K562 (cell line): Measurements from ENCODE around the gene GOLGA2. TPM values are rescaled to one million over a fixed set of nuclear protein-coding genes. Genes with fewer than 3 reads are reported as not detected.

Source experiments
- ATAC-seq: fragments of 200-7000 bp; cut with Tn5 transposase; 3 replicates; pipeline ENCODE4 v1.9.1; 2020; ENCODE audit warnings: moderate library complexity
- BruUV-seq: library from RNA; stranded (reverse); fragments of 400-500 nt; replicated peaks from 2 replicates; lab custom pipeline; 2021; lab: Mats Ljungman, UMichigan
- CTCF ChIA-PET: fragments of 300-600 bp; formaldehyde crosslinking; extraction: SDS; loops from one replicate; lab custom pipeline; 2021; ENCODE audit warnings: low intra/inter-chr PET ratio; lab: Yijun Ruan, JAX
- POLR2A ChIA-PET: fragments of 300-600, 350-650 bp; sonication (Branson Sonifier 250); formaldehyde crosslinking; extraction: SDS; loops from one replicate; lab custom pipeline; 2021; ENCODE audit warnings: antibody characterized with exemption, inconsistent platforms; lab: Yijun Ruan, JAX
- DNase-seq, 4 experiments: peaks; one replicate each; pipeline versions ENCODE4 v3.0.0 to v3.0.0-alpha.2; 2011 to 2018; ENCODE audit warnings: low spot score in 3 of 4, mixed read lengths in 3 of 4; ENCODE audit errors: extremely low read depth in 1 of 4
- FAIRE-seq: peaks from 2 replicates; lab custom pipeline; 2011; peaks lifted over from hg19 to GRCh38; lab: Jason Lieb, UNC
- H2AFZ ChIP-seq: 2 replicates; pipeline ENCODE4 v1.6.0; 2011; ENCODE audit warnings: low read depth, low read length, control low read depth, inconsistent platforms
- H3K27ac ChIP-seq: fragments of 200-600 bp; 3 replicates; pipeline ENCODE4 v1.8.0; 2011; ENCODE audit warnings: low read depth, mild to moderate bottlenecking, control low read depth, inconsistent platforms, low read length, moderate library complexity, mixed read lengths; ENCODE audit errors: extremely low read depth
- H3K27me3 ChIP-seq, 2 experiments: fragments of 300-600 bp in 1 of 2; 2 replicates in 1 of 2; 3 replicates in 1 of 2; pipeline versions ENCODE4 v1.6.0 to v1.8.0; 2011; ENCODE audit warnings: inconsistent platforms in 2 of 2, low read length in 2 of 2, mild to moderate bottlenecking in 1 of 2, mixed read lengths in 1 of 2, moderate library complexity in 1 of 2; ENCODE audit not compliant: control insufficient read depth in 2 of 2, insufficient read depth in 2 of 2
- H3K36me3 ChIP-seq: fragments of 300-600 bp; 3 replicates; pipeline ENCODE4 v1.8.0; 2011; ENCODE audit warnings: mild to moderate bottlenecking, low read length, inconsistent platforms; ENCODE audit not compliant: control insufficient read depth, insufficient read depth
- H3K4me1 ChIP-seq, 2 experiments: fragments of 200-600 bp in 1 of 2; replicated peaks in 1 of 2; 2 replicates in 1 of 2; 3 replicates in 1 of 2; pipeline versions ENCODE4 v1.5.1 to v1.8.0; 2011; ENCODE audit warnings: inconsistent platforms in 2 of 2, low read length in 2 of 2, mild to moderate bottlenecking in 1 of 2, mixed read lengths in 1 of 2, moderate library complexity in 1 of 2; ENCODE audit not compliant: control insufficient read depth in 2 of 2, insufficient read depth in 2 of 2
- H3K4me2 ChIP-seq: 2 replicates; pipeline ENCODE4 v1.6.1; 2011; ENCODE audit warnings: low read length, control low read depth, inconsistent platforms, mixed read lengths; ENCODE audit not compliant: insufficient read depth
- H3K4me3 ChIP-seq: fragments of 200-600 bp; sonication (generic), shearing (Covaris generic); 2 replicates; pipeline ENCODE4 v1.5.1; 2016; ENCODE audit warnings: control low read depth, inconsistent platforms
- H3K79me2 ChIP-seq: fragments of 200-600 bp; 3 replicates; pipeline ENCODE4 v1.8.0; 2011; ENCODE audit warnings: low read length, inconsistent platforms; ENCODE audit not compliant: control insufficient read depth, insufficient read depth
- H3K9ac ChIP-seq, 2 experiments: 2 replicates each; pipeline versions ENCODE4 v1.6.0 to v1.6.1; 2011; ENCODE audit warnings: low read depth in 2 of 2, low read length in 2 of 2, control low read depth in 1 of 2, inconsistent platforms in 1 of 2, mild to moderate bottlenecking in 1 of 2, mixed read lengths in 1 of 2; ENCODE audit not compliant: insufficient read depth in 1 of 2
- H3K9me1 ChIP-seq: one replicate; pipeline ENCODE4 v1.6.0; 2011; ENCODE audit warnings: inconsistent platforms, mild to moderate bottlenecking, low read length, moderate library complexity; ENCODE audit not compliant: control insufficient read depth, insufficient read depth
- H3K9me3 ChIP-seq: replicated peaks from 2 replicates; pipeline ENCODE4 v1.5.1; 2011; ENCODE audit warnings: low read depth, low read length, inconsistent platforms; ENCODE audit not compliant: control insufficient read depth, insufficient read depth
- H4K20me1 ChIP-seq: replicated peaks from 2 replicates; pipeline ENCODE4 v1.6.1; 2011; ENCODE audit warnings: low read length, inconsistent platforms, mixed read lengths; ENCODE audit not compliant: control insufficient read depth, insufficient read depth
- ARHGAP35 ChIP-seq: fragments of 450-650 bp; IDR thresholded peaks from 2 replicates; pipeline ENCODE4 v1.6.1; 2018; ENCODE audit not compliant: partially characterized antibody
- ARID2 ChIP-seq: fragments of 450-650 bp; IDR thresholded peaks from 2 replicates; pipeline ENCODE4 v1.6.1; 2017; ENCODE audit warnings: antibody characterized with exemption, mild to moderate bottlenecking
- FIP1L1 ChIP-seq: fragments of 200-400 bp; formaldehyde crosslinking; IDR thresholded peaks from 2 replicates; pipeline ENCODE4 v1.6.1; 2018; ENCODE audit warnings: mild to moderate bottlenecking, low read depth, low read length; ENCODE audit not compliant: poor library complexity, severe bottlenecking
- HMG20A ChIP-seq: fragments of 450-650 bp; formaldehyde crosslinking; conservative IDR thresholded peaks from 2 replicates; pipeline ENCODE4 v1.4.0; 2020; ENCODE audit warnings: mild to moderate bottlenecking, mixed read lengths
- HNRNPL ChIP-seq: fragments of 200-400 bp; formaldehyde crosslinking; IDR thresholded peaks from 2 replicates; pipeline ENCODE4 v1.6.1; 2017; ENCODE audit warnings: low read depth, mild to moderate bottlenecking, low read length
- NRF1 ChIP-seq, 2 experiments: fragments of 450-650 bp; IDR thresholded peaks in 1 of 2; conservative IDR thresholded peaks in 1 of 2; 2 replicates each; pipeline ENCODE4 v1.6.1; 2014; ENCODE audit warnings: mild to moderate bottlenecking in 2 of 2
- PCBP1 ChIP-seq: fragments of 200-400 bp; formaldehyde crosslinking; IDR thresholded peaks from 2 replicates; pipeline ENCODE4 v1.6.1; 2018; ENCODE audit warnings: mild to moderate bottlenecking, low read depth, low read length; ENCODE audit not compliant: poor library complexity, severe bottlenecking
- POU5F1 ChIP-seq: fragments of 150-350 bp; IDR thresholded peaks from 2 replicates; pipeline ENCODE4 v1.6.1; 2014; ENCODE audit warnings: borderline replicate concordance, low read length, low read depth, mild to moderate bottlenecking; ENCODE audit not compliant: partially characterized antibody
- RUNX1 ChIP-seq: sonication (generic); IDR thresholded peaks from 2 replicates; pipeline ENCODE4 v1.6.1; 2016; ENCODE audit warnings: antibody characterized with exemption, low read depth
- U2AF2 ChIP-seq: fragments of 200-400 bp; formaldehyde crosslinking; optimal IDR thresholded peaks from 2 replicates; pipeline ENCODE3; 2017; ENCODE audit warnings: low read depth, mild to moderate bottlenecking, low read length
- ZBTB8A ChIP-seq: fragments of 450-650 bp; IDR thresholded peaks from 2 replicates; pipeline ENCODE4 v1.6.1; 2018; ENCODE audit warnings: mild to moderate bottlenecking, moderate library complexity; ENCODE audit not compliant: partially characterized antibody
- WGBS: fragments of 100-300 bp; shearing (Covaris generic); methylation state at CpG from one replicate; pipeline ENCODE4 v1.1.6; 2016; ENCODE audit warnings: low coverage, mixed read lengths; ENCODE audit not compliant: insufficient coverage; ENCODE audit errors: missing lambda C conversion rate; 5-methylcytosine and 5-hydroxymethylcytosine counted together
- in situ Hi-C: fragments of 300-500 bp; cut with MboI; formaldehyde crosslinking; loops from 4 replicates; pipeline ENCODE4 v1.15.0; 2018; ENCODE audit warnings: inconsistent platforms, mixed read lengths
- intact Hi-C: fragments of 100-400 bp; cut with micrococcal nuclease; formaldehyde crosslinking; loops from 2 replicates; pipeline ENCODE4 v1.14.2; 2022
- polyA plus RNA-seq, 8 experiments: library from polyadenylated mRNA; depleted of rRNA in 4 of 8; stranded (reverse) in 5 of 8; unstranded in 3 of 8; fragments of >200 nt; fragmentation: Nextera tagmentation in 2 of 8; fragmentation: Illumina TruSeq in 1 of 8; extraction: Ambion mirVana in 2 of 8; extraction: Trizol in 1 of 8; gene quantifications; 2 replicates each; pipeline versions ENCODE4 v1.2.1 to v1.2.3, GENCODE V29; 2011 to 2014; ENCODE audit warnings: inconsistent platforms in 1 of 8, missing spikeins in 1 of 8
- total RNA-seq, 7 experiments: library from RNA; depleted of rRNA in 6 of 7; stranded (reverse); fragments of >200 nt in 6 of 7; fragmentation: Illumina TruSeq in 2 of 7; extraction: Trizol in 2 of 7; gene quantifications; 2 replicates each; pipeline versions ENCODE4 v1.2.1 to v1.2.3, GENCODE V29; 2011 to 2021; ENCODE audit warnings: low replicate concordance in 1 of 7
- TF ChIP-seq, protein P1 (sequence below): conservative IDR thresholded peaks from 2 replicates; pipeline ENCODE4 v1.6.1; 2011; ENCODE audit warnings: low read depth, mild to moderate bottlenecking, low read length; ENCODE audit not compliant: control insufficient read depth
- TF ChIP-seq, protein P2 (sequence below), 2 experiments: IDR thresholded peaks in 1 of 2; conservative IDR thresholded peaks in 1 of 2; 2 replicates each; pipeline ENCODE4 v1.6.1; 2016; ENCODE audit warnings: low read depth in 2 of 2, mild to moderate bottlenecking in 1 of 2, missing compliant biosample characterization in 1 of 2, missing genetic modification characterization in 1 of 2, moderate library complexity in 1 of 2
- TF ChIP-seq, protein P3 (sequence below): fragments of 450-650 bp; formaldehyde crosslinking; IDR thresholded peaks from 2 replicates; pipeline ENCODE4 v1.4.0; 2022; ENCODE audit warnings: missing genetic modification characterization

The GOLGA2 gene
- total and polyA plus RNA-seq, 9 of the 15 experiments (the other 6 are each of a cell fraction or from before 2014, with no cell fraction given): 15.7 to 138 (median 76.0) TPM

DNA sequence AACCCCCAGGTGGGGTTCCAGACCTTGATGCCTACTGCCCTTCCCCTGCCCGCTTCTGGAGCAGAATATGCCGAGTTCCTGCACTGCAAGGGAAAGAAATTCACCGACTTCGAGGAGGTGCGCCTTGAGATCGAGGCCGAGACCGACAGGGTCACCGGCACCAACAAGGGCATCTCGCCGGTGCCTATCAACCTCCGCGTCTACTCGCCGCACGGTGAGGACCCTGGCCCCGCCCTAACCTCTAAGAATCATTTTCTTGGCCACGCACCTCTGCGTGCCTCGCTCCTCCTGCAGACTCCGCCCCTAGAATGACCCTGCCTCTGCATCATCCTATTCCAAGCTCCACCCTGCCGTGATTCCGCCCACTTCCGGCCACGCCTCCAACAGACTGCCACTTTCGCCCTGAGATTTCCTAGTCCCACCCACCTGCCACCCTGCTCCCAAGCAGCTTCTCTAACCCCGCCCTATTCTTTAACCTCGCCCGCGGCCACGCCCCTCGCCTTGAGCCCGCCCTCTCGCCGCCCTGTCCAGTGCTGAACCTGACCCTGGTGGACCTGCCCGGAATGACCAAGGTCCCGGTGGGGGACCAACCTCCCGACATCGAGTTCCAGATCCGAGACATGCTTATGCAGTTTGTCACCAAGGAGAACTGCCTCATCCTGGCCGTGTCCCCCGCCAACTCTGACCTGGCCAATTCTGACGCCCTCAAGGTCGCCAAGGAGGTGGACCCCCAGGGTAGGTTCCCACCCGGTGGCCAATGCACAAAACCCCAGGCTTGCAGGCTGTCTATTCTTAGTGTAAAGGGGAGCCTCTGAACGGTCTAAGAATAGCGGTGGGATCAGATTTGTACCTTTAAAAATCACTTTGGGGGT, 57.1 kb downstream of the GOLGA2 start:
- H3K9ac ChIP-seq: peak overlapping the region; percentile 48 to 87
- in situ Hi-C loops (loop anchor here (10.0 kb wide), 1 partner anchor 1456 kb away; no protein-coding TSS in a partner anchor), intact Hi-C loops (loop anchor here (2.0 to 10.0 kb wide), 2 partner anchors 30 to 126 kb away; partner anchors contain the start of gene SLC27A4)
- POLR2A ChIA-PET: interaction anchor here (0.5 to 3.3 kb wide), 21 partner anchors 10 to 1530 kb away, joined by 3 to 33 read pairs (median 4); partner anchors contain the start of gene CIZ1
- ATAC-seq (peak; percentile 98), DNase-seq (peak; percentile 100), FAIRE-seq (peak; percentile 100)
- peak overlapping the region; percentile 87 for H3K4me2 ChIP-seq
- H3K4me3 ChIP-seq: peak overlapping the region; percentile 26
- peaks cover 5% of the 10 kb centered on the region; the same call in 1 of the 2 replicates for H4K20me1 ChIP-seq
- H3K27ac ChIP-seq: peak overlapping the region; percentile 43
- peaks cover 17 to 62% of the 10 kb centered on the region in 2 experiments for H3K4me1 ChIP-seq
- CTCF ChIA-PET: no interaction called here
- peaks cover 6% of the 10 kb centered on the region; the same call in 1 of the 3 replicates for H3K36me3 ChIP-seq
- no TSS peak for BruUV-seq
- WGBS: 8% methylated on average over 47 of the region's 47 CpGs
- H3K27me3 ChIP-seq: no peaks in the 10 kb centered on the region
- H3K79me2 ChIP-seq: no peaks in the 10 kb centered on the region
- peaks cover 5% of the 10 kb centered on the region for H3K9me1 ChIP-seq
- peak overlapping the region; percentile 92 for H2AFZ ChIP-seq
- no peaks in the 10 kb centered on the region for H3K9me3 ChIP-seq
- TF ChIP-seq HNRNPL (no peak), NRF1 (conservative IDR thresholded peaks at IDR 0.05 in 1 of 2, IDR thresholded peaks at IDR 0.05 in 1 of 2) (peak; percentile 86 to 87), POU5F1 (no peak), PCBP1 (no peak), ARHGAP35 (no peak), RUNX1 (no peak), U2AF2 (no peak), ARID2 (no peak), FIP1L1 (no peak), ZBTB8A (no peak), HMG20A (CRISPR knock-in tag) (no peak)
- TF ChIP-seq, protein P1, sequence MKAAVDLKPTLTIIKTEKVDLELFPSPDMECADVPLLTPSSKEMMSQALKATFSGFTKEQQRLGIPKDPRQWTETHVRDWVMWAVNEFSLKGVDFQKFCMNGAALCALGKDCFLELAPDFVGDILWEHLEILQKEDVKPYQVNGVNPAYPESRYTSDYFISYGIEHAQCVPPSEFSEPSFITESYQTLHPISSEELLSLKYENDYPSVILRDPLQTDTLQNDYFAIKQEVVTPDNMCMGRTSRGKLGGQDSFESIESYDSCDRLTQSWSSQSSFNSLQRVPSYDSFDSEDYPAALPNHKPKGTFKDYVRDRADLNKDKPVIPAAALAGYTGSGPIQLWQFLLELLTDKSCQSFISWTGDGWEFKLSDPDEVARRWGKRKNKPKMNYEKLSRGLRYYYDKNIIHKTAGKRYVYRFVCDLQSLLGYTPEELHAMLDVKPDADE: no peak
- TF ChIP-seq, protein P2, sequence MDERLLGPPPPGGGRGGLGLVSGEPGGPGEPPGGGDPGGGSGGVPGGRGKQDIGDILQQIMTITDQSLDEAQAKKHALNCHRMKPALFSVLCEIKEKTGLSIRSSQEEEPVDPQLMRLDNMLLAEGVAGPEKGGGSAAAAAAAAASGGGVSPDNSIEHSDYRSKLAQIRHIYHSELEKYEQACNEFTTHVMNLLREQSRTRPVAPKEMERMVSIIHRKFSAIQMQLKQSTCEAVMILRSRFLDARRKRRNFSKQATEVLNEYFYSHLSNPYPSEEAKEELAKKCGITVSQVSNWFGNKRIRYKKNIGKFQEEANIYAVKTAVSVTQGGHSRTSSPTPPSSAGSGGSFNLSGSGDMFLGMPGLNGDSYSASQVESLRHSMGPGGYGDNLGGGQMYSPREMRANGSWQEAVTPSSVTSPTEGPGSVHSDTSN (CRISPR knock-in tag; IDR thresholded peaks at IDR 0.05; ENCODE audit: low read depth): no peak
- TF ChIP-seq, protein P2 (tag; conservative IDR thresholded peaks at IDR 0.05; ENCODE audit: low read depth): no peak
- TF ChIP-seq, protein P3, sequence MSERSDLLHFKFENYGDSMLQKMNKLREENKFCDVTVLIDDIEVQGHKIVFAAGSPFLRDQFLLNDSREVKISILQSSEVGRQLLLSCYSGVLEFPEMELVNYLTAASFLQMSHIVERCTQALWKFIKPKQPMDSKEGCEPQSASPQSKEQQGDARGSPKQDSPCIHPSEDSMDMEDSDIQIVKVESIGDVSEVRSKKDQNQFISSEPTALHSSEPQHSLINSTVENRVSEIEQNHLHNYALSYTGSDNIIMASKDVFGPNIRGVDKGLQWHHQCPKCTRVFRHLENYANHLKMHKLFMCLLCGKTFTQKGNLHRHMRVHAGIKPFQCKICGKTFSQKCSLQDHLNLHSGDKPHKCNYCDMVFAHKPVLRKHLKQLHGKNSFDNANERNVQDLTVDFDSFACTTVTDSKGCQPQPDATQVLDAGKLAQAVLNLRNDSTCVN (CRISPR knock-in tag): no peak
